ENCODE measurements around the gene MMGT1.
"Not testable (repeated sequence)": the region's sequence is repeated elsewhere in the genome, so short reads cannot be mapped to it uniquely, and the experiment has no call there.

MMGT1 gene

DNA sequence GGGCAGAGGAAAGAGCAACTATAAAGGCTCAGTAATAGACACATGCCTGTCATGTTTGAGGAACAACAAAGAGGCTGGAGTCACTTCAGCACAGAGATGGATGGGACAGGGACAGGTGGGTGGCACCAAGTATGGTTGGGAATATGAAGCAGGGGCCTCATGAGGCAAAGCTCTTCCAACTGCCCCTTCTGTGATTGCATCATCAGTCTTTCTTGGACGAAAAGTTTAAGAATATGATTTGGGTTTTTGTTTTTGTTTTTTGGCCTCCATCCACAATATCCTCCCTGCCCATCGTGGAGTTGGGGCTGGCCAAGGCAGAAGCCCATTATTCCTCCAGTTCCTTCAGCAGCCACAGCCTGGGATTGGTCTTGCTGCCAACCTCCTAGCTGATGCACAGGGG, 45.9 kb downstream of the MMGT1 start:
- DNase-seq, result no peak

DNA sequence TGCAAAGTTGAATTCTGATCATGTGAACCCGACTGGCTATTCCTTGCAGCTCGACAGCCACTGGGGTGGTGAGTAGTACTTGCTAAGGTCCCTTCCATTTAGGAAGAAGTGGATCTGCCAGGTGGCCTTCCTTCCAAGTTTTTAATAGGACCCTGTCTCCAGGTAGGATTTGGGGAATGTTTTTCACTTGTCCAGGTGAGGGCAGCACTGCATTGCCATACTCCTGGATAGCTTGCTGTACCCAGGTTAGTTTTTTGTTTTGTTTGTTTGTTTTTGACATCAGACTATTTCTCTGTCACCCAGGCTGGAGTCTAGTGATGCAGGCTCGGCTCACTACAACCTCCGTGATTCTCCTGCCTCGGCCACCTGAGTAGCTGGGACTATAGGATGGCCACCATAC, 50.4 kb downstream of the MMGT1 start:
- no peak for DNase-seq

DNA sequence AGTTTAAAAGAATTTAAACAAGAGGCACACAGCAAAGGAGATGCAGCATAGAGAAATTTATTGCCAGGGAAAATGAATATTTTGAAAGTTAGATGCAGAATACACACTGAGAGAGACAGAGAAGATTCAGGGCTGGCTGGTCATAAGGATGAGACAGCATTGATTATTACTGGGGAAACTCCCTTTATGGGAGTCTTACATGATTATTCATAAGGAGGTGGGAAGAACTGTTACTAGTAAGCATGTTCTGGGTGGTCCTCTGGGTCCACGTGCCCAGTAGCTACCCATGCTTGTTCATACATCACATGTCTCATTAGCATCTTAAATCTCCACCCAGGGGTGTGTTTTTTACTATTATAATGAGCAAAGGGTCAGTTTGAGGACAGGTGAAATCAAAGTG, 53.3 kb downstream of the MMGT1 start:
- not testable (repeated sequence) for DNase-seq

DNA sequence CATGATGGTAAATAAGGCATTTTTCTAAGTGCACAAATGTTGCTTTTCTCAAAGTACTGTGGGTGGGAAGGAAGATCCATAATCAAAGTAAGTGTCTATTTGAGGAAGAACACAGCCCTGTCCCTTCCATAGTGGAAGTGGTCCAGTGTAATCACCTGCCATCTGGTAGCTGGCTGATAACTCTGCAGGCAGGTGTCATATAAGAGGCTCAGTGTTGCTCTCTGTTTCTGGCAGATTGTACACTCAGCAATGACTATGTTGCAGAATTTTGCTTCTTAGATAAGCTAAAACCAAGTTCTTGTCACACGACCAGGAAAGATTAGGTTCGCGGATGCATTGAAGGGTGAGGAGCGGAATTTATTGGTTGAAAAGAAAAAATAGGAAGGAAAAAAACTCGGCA, 59.4 kb downstream of the MMGT1 start:
- no peak for DNase-seq

All from anterior cingulate cortex (tissue), 58 donors.